ENCODE results near the gene ERI3. TPM values are rescaled to one million over a fixed set of nuclear protein-coding genes. Genes with fewer than 3 reads are reported as not detected.

The ERI3 gene
- total and polyA plus RNA-seq, 2 donors from 2014 or later: 60.4 to 126 TPM

DNA sequence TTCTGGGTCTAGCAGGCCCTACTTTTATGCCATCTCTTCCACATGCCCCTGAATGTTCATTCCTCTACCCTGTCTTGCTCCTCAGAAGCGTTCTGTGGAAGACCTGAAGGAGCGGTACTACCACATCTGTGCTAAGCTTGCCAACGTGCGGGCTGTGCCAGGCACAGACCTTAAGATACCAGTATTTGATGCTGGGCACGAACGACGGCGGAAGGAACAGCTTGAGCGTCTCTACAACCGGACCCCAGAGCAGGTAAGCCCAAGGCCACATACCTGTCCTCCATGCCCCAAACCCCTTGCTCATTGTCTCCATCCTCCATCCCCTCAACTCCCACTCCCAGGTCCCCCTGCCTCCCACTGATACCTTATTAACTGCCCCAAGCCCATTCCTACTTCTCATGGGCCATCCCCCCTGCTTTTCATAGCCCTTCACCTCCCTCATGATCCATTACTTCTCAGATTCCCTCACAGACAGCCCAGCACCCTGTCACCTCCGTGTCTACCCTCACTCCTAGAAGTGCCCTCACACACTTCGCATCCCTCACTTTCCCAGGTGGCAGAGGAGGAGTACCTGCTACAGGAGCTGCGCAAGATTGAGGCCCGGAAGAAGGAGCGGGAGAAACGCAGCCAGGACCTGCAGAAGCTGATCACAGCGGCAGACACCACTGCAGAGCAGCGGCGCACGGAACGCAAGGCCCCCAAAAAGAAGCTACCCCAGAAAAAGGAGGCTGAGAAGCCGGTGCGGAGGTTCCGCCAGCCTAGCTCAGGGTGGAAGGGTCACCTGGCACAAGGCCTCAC is 136.4 kb downstream of the ERI3 start:
- intact Hi-C loops (cut with DNase I): no loop called here
- peaks cover 6 to 52% (median 25%) of the 10 kb centered on the region in 3 donors for H3K36me3 ChIP-seq (ENCODE audit: control insufficient read depth in 2 of 3, insufficient read depth in 3 of 3, low read length in 3 of 3)
- TF ChIP-seq, protein P1, sequence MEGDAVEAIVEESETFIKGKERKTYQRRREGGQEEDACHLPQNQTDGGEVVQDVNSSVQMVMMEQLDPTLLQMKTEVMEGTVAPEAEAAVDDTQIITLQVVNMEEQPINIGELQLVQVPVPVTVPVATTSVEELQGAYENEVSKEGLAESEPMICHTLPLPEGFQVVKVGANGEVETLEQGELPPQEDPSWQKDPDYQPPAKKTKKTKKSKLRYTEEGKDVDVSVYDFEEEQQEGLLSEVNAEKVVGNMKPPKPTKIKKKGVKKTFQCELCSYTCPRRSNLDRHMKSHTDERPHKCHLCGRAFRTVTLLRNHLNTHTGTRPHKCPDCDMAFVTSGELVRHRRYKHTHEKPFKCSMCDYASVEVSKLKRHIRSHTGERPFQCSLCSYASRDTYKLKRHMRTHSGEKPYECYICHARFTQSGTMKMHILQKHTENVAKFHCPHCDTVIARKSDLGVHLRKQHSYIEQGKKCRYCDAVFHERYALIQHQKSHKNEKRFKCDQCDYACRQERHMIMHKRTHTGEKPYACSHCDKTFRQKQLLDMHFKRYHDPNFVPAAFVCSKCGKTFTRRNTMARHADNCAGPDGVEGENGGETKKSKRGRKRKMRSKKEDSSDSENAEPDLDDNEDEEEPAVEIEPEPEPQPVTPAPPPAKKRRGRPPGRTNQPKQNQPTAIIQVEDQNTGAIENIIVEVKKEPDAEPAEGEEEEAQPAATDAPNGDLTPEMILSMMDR (IDR thresholded peaks at IDR 0.05; ENCODE audit: borderline replicate concordance, extremely low read depth, insufficient read depth): no peak
- no peak for DNase-seq
- H3K9ac ChIP-seq (ENCODE audit: low read length in 3 of 3): no peak overlapping the region
- H3K27me3 ChIP-seq (ENCODE audit: control insufficient read depth, insufficient read depth, low read length): no peaks in the 10 kb centered on the region
- no peak overlapping the region for H3K27ac ChIP-seq (ENCODE audit: low read depth in 2 of 2, low read length in 2 of 2)
- H3K9me3 ChIP-seq (ENCODE audit: control insufficient read depth in 2 of 3, insufficient read depth in 1 of 3, low read length in 3 of 3): no peaks in the 10 kb centered on the region
- H3K4me3 ChIP-seq (ENCODE audit: low read length in 3 of 3): no peak overlapping the region
- H3K4me1 ChIP-seq (ENCODE audit: control insufficient read depth in 2 of 3, insufficient read depth in 2 of 3, low read depth in 1 of 3, low read length in 3 of 3): peaks cover 3 to 15% (median 14%) of the 10 kb centered on the region in 3 donors
- no peak for FAIRE-seq

DNA sequence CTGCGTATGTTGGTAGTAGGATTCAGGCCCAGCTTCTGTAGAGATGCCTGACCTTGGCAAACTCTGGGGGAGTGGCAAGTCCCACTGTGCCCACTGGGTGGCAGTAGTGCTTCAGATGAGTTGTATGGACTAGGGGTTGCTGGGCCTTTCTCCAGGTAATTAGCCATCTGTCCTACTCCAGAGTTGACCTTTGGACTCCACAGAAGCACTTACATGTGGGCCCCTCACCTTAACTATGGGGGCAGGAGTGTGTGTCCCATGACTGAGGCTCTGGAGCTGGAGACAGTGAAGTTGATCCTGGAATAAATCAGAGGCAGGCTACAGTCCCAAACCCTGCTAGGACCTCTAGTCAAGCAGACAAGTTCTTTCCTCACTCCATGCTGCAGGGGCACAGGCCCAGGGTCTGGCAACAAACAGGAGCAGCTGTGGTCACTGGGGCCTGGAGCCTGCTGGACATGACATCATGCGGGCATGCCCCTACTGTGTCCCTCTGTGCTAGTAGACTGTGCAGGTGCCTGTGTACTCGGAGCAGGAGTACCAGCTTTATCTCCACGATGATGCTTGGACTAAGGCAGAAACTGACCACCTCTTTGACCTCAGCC is 137.1 kb downstream of the ERI3 start:
- no peak overlapping the region for H3K9ac ChIP-seq (ENCODE audit: low read length in 3 of 3)
- no peak overlapping the region for H3K27ac ChIP-seq (ENCODE audit: low read depth in 2 of 2, low read length in 2 of 2)
- no peaks in the 10 kb centered on the region for H3K27me3 ChIP-seq (ENCODE audit: control insufficient read depth, insufficient read depth, low read length)
- TF ChIP-seq, protein P1 (IDR thresholded peaks at IDR 0.05; ENCODE audit: borderline replicate concordance, extremely low read depth, insufficient read depth): peak; percentile 92
- H3K36me3 ChIP-seq (ENCODE audit: control insufficient read depth in 2 of 3, insufficient read depth in 3 of 3, low read length in 3 of 3): peaks cover 6 to 52% (median 25%) of the 10 kb centered on the region in 3 donors
- FAIRE-seq (no peak), DNase-seq (peak; percentile 81 to 91 (median 83))
- intact Hi-C loops (cut with DNase I): no loop called here
- H3K9me3 ChIP-seq (ENCODE audit: control insufficient read depth in 2 of 3, insufficient read depth in 1 of 3, low read length in 3 of 3): no peaks in the 10 kb centered on the region
- H3K4me3 ChIP-seq (ENCODE audit: low read length in 3 of 3): no peak overlapping the region
- H3K4me1 ChIP-seq (ENCODE audit: control insufficient read depth in 2 of 3, insufficient read depth in 2 of 3, low read depth in 1 of 3, low read length in 3 of 3): peaks cover 3 to 16% (median 14%) of the 10 kb centered on the region in 3 donors

DNA sequence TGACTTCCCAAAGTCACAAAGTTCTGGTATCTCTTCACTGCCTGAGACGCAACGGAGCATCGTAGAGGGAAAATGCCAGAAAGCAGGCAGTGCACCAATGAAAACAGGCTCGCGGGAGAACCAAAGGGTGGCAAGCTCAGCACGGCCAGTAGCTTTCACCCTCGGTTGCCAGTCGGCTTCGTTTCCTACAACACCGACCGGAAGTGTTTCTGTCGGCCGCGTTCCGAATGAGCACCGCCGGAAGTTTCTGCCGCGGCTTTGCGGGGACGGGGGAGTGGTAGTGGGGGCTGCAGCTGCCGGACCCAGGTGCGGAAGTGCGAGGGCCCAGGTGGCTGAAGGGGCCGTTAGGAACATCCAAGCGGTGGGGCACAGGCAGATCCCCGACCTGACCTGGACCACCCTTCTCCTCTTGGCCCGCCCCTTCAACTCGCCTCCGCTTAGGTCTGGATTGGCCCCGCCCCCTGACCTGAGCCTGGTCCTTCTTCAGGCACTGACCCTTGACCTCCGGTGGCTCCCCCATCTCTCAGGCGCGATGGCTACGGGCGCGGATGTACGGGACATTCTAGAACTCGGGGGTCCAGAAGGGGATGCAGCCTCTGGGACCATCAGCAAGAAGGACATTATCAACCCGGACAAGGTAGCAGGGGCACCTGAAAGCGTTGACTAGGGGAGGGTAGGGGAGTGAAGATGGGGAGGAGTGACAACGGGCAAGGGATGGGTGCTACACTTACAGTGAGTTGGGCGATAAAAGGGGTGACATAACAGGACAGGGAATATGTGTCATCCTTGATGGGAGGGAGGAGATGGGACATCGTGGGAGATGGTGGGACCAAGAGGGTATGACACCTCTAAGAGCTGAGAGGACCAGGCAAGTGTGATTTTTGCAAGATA is 141.6 kb downstream of the ERI3 start, which contains the start of gene DMAP1:
TSS of gene DMAP1 (plus strand) at position 250 of the 891 bp plus-strand sequence. CDS start at position 533, 283 bp downstream.
- no peaks in the 10 kb centered on the region for H3K9me3 ChIP-seq (ENCODE audit: control insufficient read depth in 2 of 3, insufficient read depth in 1 of 3, low read length in 3 of 3)
- H3K4me3 ChIP-seq (ENCODE audit: low read length in 3 of 3): peak within 1 kb of the TSS; percentile 83 to 96 (median 93)
- FAIRE-seq (no peak), DNase-seq (peak; percentile 90 to 93 (median 91))
- no peaks in the 10 kb centered on the region for H3K27me3 ChIP-seq (ENCODE audit: control insufficient read depth, insufficient read depth, low read length)
- TF ChIP-seq, protein P1 (IDR thresholded peaks at IDR 0.05; ENCODE audit: borderline replicate concordance, extremely low read depth, insufficient read depth): peak; percentile 27
- H3K9ac ChIP-seq (ENCODE audit: low read length in 3 of 3): peak within 1 kb of the TSS; percentile 65 to 92 (median 83)
- peaks cover 3 to 25% (median 5%) of the 10 kb centered on the region in 3 donors for H3K36me3 ChIP-seq (ENCODE audit: control insufficient read depth in 2 of 3, insufficient read depth in 3 of 3, low read length in 3 of 3)
- H3K4me1 ChIP-seq (ENCODE audit: control insufficient read depth in 2 of 3, insufficient read depth in 2 of 3, low read depth in 1 of 3, low read length in 3 of 3): peaks cover 3 to 22% (median 20%) of the 10 kb centered on the region in 3 donors
- peak within 1 kb of the TSS; percentile 59 to 71 for H3K27ac ChIP-seq (ENCODE audit: low read depth in 2 of 2, low read length in 2 of 2)
- intact Hi-C loops (cut with DNase I): no loop called here

Data from kidney (tissue), 14 donors.